Endothelial cell of umbilical vein (primary cell): ENCODE results near the gene MORC4. TPM values are rescaled to one million over a fixed set of nuclear protein-coding genes. Genes with fewer than 3 reads are reported as not detected.

Experiments
- BruUV-seq: library from RNA; stranded (reverse); fragments of 400-500 nt; replicated peaks from 2 replicates; lab custom pipeline; 2021; lab: Mats Ljungman, UMichigan
- CTCF ChIA-PET: fragments of 300-600, 350-600 bp; sonication (Branson Sonifier 250); formaldehyde crosslinking; loops from one replicate; lab custom pipeline; 2021; ENCODE audit warnings: antibody characterized with exemption, inconsistent platforms; lab: Charles Lee
- POLR2A ChIA-PET: fragments of 300-600, 350-600 bp; sonication (Branson Sonifier 250); formaldehyde crosslinking; loops from one replicate; lab custom pipeline; 2021; ENCODE audit warnings: antibody characterized with exemption, inconsistent platforms; lab: Charles Lee
- DNase-seq: peaks from one replicate; pipeline ENCODE4 v3.0.0-alpha.2; 2011; ENCODE audit warnings: low read depth, low spot score
- FAIRE-seq: peaks from 2 replicates; lab custom pipeline; 2011; peaks lifted over from hg19 to GRCh38; lab: Jason Lieb, UNC
- H2AFZ ChIP-seq: 2 replicates; pipeline ENCODE4 v1.6.0; 2012; ENCODE audit warnings: low read depth, low read length, control low read depth, inconsistent platforms
- H3K27ac ChIP-seq: 2 replicates; pipeline ENCODE4 v1.5.1; 2011; ENCODE audit warnings: low read depth, mild to moderate bottlenecking, control low read depth, low read length, moderate library complexity; ENCODE audit not compliant: insufficient read depth
- H3K27me3 ChIP-seq, 2 experiments: 2 replicates each; pipeline versions ENCODE4 v1.6.0 to v1.6.1; 2011; ENCODE audit warnings: low read length in 2 of 2, mixed read lengths in 1 of 2; ENCODE audit not compliant: control insufficient read depth in 2 of 2, insufficient read depth in 2 of 2
- H3K36me3 ChIP-seq, 2 experiments: 2 replicates in 1 of 2; 3 replicates in 1 of 2; pipeline ENCODE4 v1.5.1; 2011; ENCODE audit warnings: low read length in 2 of 2, mild to moderate bottlenecking in 1 of 2, moderate library complexity in 1 of 2; ENCODE audit not compliant: control insufficient read depth in 2 of 2, insufficient read depth in 2 of 2; ENCODE audit errors: extremely low read depth in 1 of 2
- H3K4me1 ChIP-seq: 3 replicates; pipeline ENCODE4 v1.5.1; 2011; ENCODE audit warnings: mild to moderate bottlenecking, low read length; ENCODE audit not compliant: control insufficient read depth, insufficient read depth; ENCODE audit errors: extremely low read depth
- H3K4me2 ChIP-seq: 2 replicates; pipeline ENCODE4 v1.6.1; 2011; ENCODE audit warnings: low read length, control low read depth, mixed read lengths; ENCODE audit not compliant: insufficient read depth
- H3K4me3 ChIP-seq, 3 experiments: fragments of 200-600 bp in 1 of 3; sonication (generic), shearing (Covaris generic) in 1 of 3; replicated peaks in 1 of 3; 2 replicates each; pipeline ENCODE4 v1.5.1; 2011 to 2016; ENCODE audit warnings: control low read depth in 3 of 3, low read length in 3 of 3, mild to moderate bottlenecking in 2 of 3, inconsistent platforms in 1 of 3, low read depth in 1 of 3, moderate library complexity in 1 of 3; ENCODE audit not compliant: insufficient read depth in 1 of 3
- H3K79me2 ChIP-seq: 2 replicates; pipeline ENCODE4 v1.6.0; 2012; ENCODE audit warnings: low read length, inconsistent platforms; ENCODE audit not compliant: control insufficient read depth, insufficient read depth
- H3K9ac ChIP-seq: replicated peaks from 2 replicates; pipeline ENCODE3; 2011; ENCODE audit warnings: low read length, control low read depth; ENCODE audit not compliant: insufficient read depth; ENCODE audit errors: extremely low read depth
- H3K9me1 ChIP-seq: replicated peaks from 3 replicates; pipeline ENCODE4 v1.6.0; 2011; ENCODE audit warnings: mild to moderate bottlenecking, low read length; ENCODE audit not compliant: control insufficient read depth, insufficient read depth; ENCODE audit errors: extremely low read depth
- H3K9me3 ChIP-seq: replicated peaks from 2 replicates; pipeline ENCODE4 v1.5.1; 2012; ENCODE audit warnings: low read length, inconsistent platforms; ENCODE audit not compliant: control insufficient read depth, insufficient read depth
- H4K20me1 ChIP-seq: replicated peaks from 2 replicates; pipeline ENCODE3; 2011; ENCODE audit warnings: mild to moderate bottlenecking, low read length; ENCODE audit not compliant: control insufficient read depth, insufficient read depth; ENCODE audit errors: extremely low read depth
- CTCF ChIP-seq, 2 donors: IDR thresholded peaks; 1 replicate in 1 of 2; 2 replicates in 1 of 2; pipeline ENCODE4 v1.5.1; 2011; ENCODE audit warnings: low read length in 2 of 2, mild to moderate bottlenecking in 2 of 2, moderate library complexity in 2 of 2, control low read depth in 1 of 2, inconsistent platforms in 1 of 2, low read depth in 1 of 2; ENCODE audit not compliant: insufficient read depth in 1 of 2; ENCODE audit errors: extremely low read depth in 1 of 2
- EZH2 ChIP-seq: IDR thresholded peaks from 2 replicates; pipeline ENCODE4 v1.6.1; 2012; ENCODE audit warnings: borderline replicate concordance, low read depth, mild to moderate bottlenecking, moderate library complexity, low read length, inconsistent platforms; ENCODE audit not compliant: severe bottlenecking
- FOS ChIP-seq: IDR thresholded peaks from 2 replicates; pipeline ENCODE4 v1.6.1; 2011; ENCODE audit warnings: mild to moderate bottlenecking, low read length, moderate library complexity, borderline replicate concordance; ENCODE audit not compliant: insufficient read depth
- JUN ChIP-seq: IDR thresholded peaks from 2 replicates; pipeline ENCODE4 v1.6.1; 2011; ENCODE audit warnings: borderline replicate concordance, low read depth; ENCODE audit not compliant: insufficient read length, insufficient read depth
- MAX ChIP-seq: IDR thresholded peaks from 2 replicates; pipeline ENCODE4 v1.6.1; 2011; ENCODE audit not compliant: insufficient read depth, insufficient read length
- POLR2AphosphoS5 ChIP-seq: IDR thresholded peaks from 2 replicates; pipeline ENCODE4 v1.6.1; 2012; ENCODE audit warnings: low read depth, mild to moderate bottlenecking, control low read depth, low read length, moderate library complexity; ENCODE audit not compliant: insufficient read depth
- dilution Hi-C: fragments of 300-500 bp; cut with MboI; formaldehyde crosslinking; loops from one replicate; pipeline ENCODE4 v1.15.0; 2019; ENCODE audit warnings: low sequenced_read_pairs; ENCODE audit not compliant: extremely low pct_ligation_motif_present
- intact Hi-C: fragments of 100-400 bp; cut with micrococcal nuclease; formaldehyde crosslinking; loops from one replicate; pipeline ENCODE4 v1.10.0; 2022
- polyA plus RNA-seq, 4 experiments: library from polyadenylated mRNA; depleted of rRNA in 3 of 4; stranded (reverse) in 3 of 4; unstranded in 1 of 4; fragments of >200 nt; gene quantifications; 2 replicates each; pipeline versions ENCODE4 v1.2.1 to v1.2.3, GENCODE V29; 2011 to 2012; ENCODE audit warnings: missing spikeins in 1 of 4
- total RNA-seq: library from RNA; stranded (reverse); gene quantifications from 2 replicates; pipeline ENCODE4 v1.2.3, GENCODE V29; 2021

MORC4 gene
- total and polyA plus RNA-seq, 2 donors (not counting 3 experiments of a cell fraction or from before 2014, with no cell fraction given) = 4.3 to 12.0 TPM

GRCh38 chrX:106932492-106932923, 67.5 kb downstream of the MORC4 start:
- peaks cover 21% of the 10 kb centered on the region for H3K4me1 ChIP-seq
- dilution Hi-C loops = no loop called here
- H3K9me1 ChIP-seq = no peaks in the 10 kb centered on the region
- no peaks in the 10 kb centered on the region for H3K36me3 ChIP-seq
- H3K9me3 ChIP-seq = no peaks in the 10 kb centered on the region
- no TSS peak for BruUV-seq
- H4K20me1 ChIP-seq = no peaks in the 10 kb centered on the region
- intact Hi-C loops = loop anchor here (1.0 kb wide), 1 partner anchor 14 kb away; no protein-coding TSS in a partner anchor
- H3K27me3 ChIP-seq = no peaks in the 10 kb centered on the region
- H3K9ac ChIP-seq = no peak overlapping the region
- peak; percentile 13 for DNase-seq
- H3K79me2 ChIP-seq = no peaks in the 10 kb centered on the region
- no peak overlapping the region for H2AFZ ChIP-seq
- FAIRE-seq = peak; percentile 92
- no peak overlapping the region for H3K4me2 ChIP-seq
- CTCF ChIA-PET = interaction anchor here (0.8 to 3.3 kb wide), 4 partner anchors 14 to 73 kb away, joined by 3 to 17 read pairs (median 3); no protein-coding TSS in a partner anchor
- TF ChIP-seq FOS (peak; percentile 27), POLR2AphosphoS5 (no peak)
- H3K4me3 ChIP-seq = no peak overlapping the region
- POLR2A ChIA-PET = no interaction called here
- no peak overlapping the region for H3K27ac ChIP-seq

GRCh38 chrX:106931831-106932491, 68.1 kb downstream of the MORC4 start:
- ChIA-PET CTCF (interaction anchor here (0.8 to 3.3 kb wide), 3 partner anchors 14 to 74 kb away, joined by 3 to 17 read pairs (median 3); no protein-coding TSS in a partner anchor), POLR2A (no interaction called here)
- no peak overlapping the region for H3K4me2 ChIP-seq
- H3K4me3 ChIP-seq = no peak overlapping the region
- H3K9me3 ChIP-seq = no peaks in the 10 kb centered on the region
- no peaks in the 10 kb centered on the region for H3K36me3 ChIP-seq
- BruUV-seq = no TSS peak
- peaks cover 21% of the 10 kb centered on the region for H3K4me1 ChIP-seq
- H3K9ac ChIP-seq = no peak overlapping the region
- no peaks in the 10 kb centered on the region for H3K27me3 ChIP-seq
- H3K27ac ChIP-seq = no peak overlapping the region
- TF ChIP-seq EZH2 (no peak), FOS (no peak), JUN (no peak), MAX (no peak), POLR2AphosphoS5 (no peak), CTCF (IDR thresholded peaks at IDR 0.05; ENCODE audit: extremely low read depth in 1 of 2, insufficient read depth in 1 of 2, low read depth in 1 of 2, low read length in 2 of 2) (no peak)
- no peak overlapping the region for H2AFZ ChIP-seq
- dilution Hi-C loops = no loop called here
- H3K79me2 ChIP-seq = no peaks in the 10 kb centered on the region
- no peaks in the 10 kb centered on the region for H3K9me1 ChIP-seq
- intact Hi-C loops = loop anchor here (1.0 kb wide), 1 partner anchor 14 kb away; no protein-coding TSS in a partner anchor
- FAIRE-seq (no peak), DNase-seq (no peak)
- H4K20me1 ChIP-seq = no peaks in the 10 kb centered on the region
